ENCODE data around the gene PLXNA4.

DNA sequence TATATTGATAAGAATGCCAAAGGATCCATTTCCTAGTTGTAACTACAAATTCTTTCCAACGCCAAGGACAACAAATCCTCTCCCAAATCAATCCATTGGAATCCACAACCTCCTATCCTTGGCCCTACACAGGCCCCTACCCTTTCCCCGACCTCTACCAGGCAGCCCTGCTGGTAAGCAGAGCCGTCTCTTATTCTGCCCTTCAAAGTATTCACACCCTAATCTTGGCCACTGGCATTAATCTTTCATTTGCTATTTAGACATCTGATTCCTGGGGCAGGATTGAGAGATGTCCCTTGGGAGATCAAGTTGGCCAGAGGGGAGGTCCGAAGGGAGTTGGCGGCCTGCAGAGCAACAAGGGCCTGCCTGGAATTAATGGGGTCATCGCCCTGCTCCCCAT, 161.4 kb downstream of the PLXNA4 start:
- TF ChIP-seq EZH2phosphoT487 (IDR thresholded peaks at IDR 0.05; ENCODE audit: insufficient read depth, low read depth) (no peak), EZH2 (IDR thresholded peaks at IDR 0.05; ENCODE audit: insufficient read depth, poor library complexity, severe bottlenecking) (no peak)

Data from GM23248 (cell line).